ENCODE results near the gene RADIL.

Gene RADIL

GRCh38 chr7:4816419-4817080, 67.0 kb downstream of the RADIL start:
- Histone ChIP-seq H3K4me1 (ENCODE audit: control insufficient read depth, insufficient read depth, low read length) (no peaks in the 10 kb centered on the region), H3K27ac (ENCODE audit: extremely low read depth, low read depth, low read length) (no peak overlapping the region), H3K36me3 (ENCODE audit: control insufficient read depth in 2 of 2, insufficient read depth in 1 of 2, low read length in 2 of 2) (no peaks in the 10 kb centered on the region; a peak in 1 of 3 replicates), H3K9me3 (ENCODE audit: control insufficient read depth, insufficient read depth, low read depth, low read length) (no peaks in the 10 kb centered on the region), H3K4me3 (ENCODE audit: low read depth, low read length) (no peak overlapping the region)
- TF ChIP-seq ZNF133 (tag by site-specific recombination; IDR thresholded peaks at IDR 0.05) (no peak), ZNF19 (tag by site-specific recombination; IDR thresholded peaks at IDR 0.05; ENCODE audit: low read depth) (no peak), ZNF510 (tag by site-specific recombination; IDR thresholded peaks at IDR 0.05; ENCODE audit: insufficient replicate concordance) (no peak), ZNF404 (tag by site-specific recombination; IDR thresholded peaks at IDR 0.05) (no peak), TRIM28 (IDR thresholded peaks at IDR 0.05; ENCODE audit: borderline replicate concordance, low read length) (no peak), ZBTB49 (tag by site-specific recombination; IDR thresholded peaks at IDR 0.05; ENCODE audit: low read depth) (no peak), BCL6B (tag by site-specific recombination; IDR thresholded peaks at IDR 0.05) (no peak), PRDM4 (tag by site-specific recombination; IDR thresholded peaks at IDR 0.05) (no peak), ZBTB7A (tag by site-specific recombination; IDR thresholded peaks at IDR 0.05; ENCODE audit: low read depth) (no peak), ZNF600 (tag by site-specific recombination; IDR thresholded peaks at IDR 0.05) (no peak), ZNF354C (tag by site-specific recombination; IDR thresholded peaks at IDR 0.05; ENCODE audit: borderline replicate concordance, low read depth) (no peak), ZSCAN30 (tag by site-specific recombination; IDR thresholded peaks at IDR 0.05) (no peak), ZNF596 (tag by site-specific recombination; IDR thresholded peaks at IDR 0.05) (no peak), HIC1 (tag by site-specific recombination; IDR thresholded peaks at IDR 0.05) (no peak), KLF9 (tag by site-specific recombination; IDR thresholded peaks at IDR 0.05; ENCODE audit: low read depth) (no peak), ZNF514 (tag by site-specific recombination; IDR thresholded peaks at IDR 0.05) (no peak), ZNF660 (tag by site-specific recombination; IDR thresholded peaks at IDR 0.05) (no peak)
- POLR2A ChIA-PET = no interaction called here
- CTCF ChIA-PET = interaction anchor here (0.6 kb wide), 2 partner anchors 12 to 19 kb away, joined by 3 read pairs; no protein-coding TSS in a partner anchor
